GM18873 (cell line): ENCODE measurements around the gene KREMEN2.
"Not testable (repeated sequence)": the region's sequence is repeated elsewhere in the genome, so short reads cannot be mapped to it uniquely, and the experiment has no call there.

Experiments
- ATAC-seq: cut with Tn5 transposase; IDR thresholded peaks from one replicate; pipeline ENCODE4 v1.9.1; 2021; ENCODE audit warnings: mild to moderate bottlenecking, moderate library complexity, moderate number of reproducible peaks; ENCODE audit not compliant: unreplicated experiment, low FRiP score

Gene KREMEN2, protein sequence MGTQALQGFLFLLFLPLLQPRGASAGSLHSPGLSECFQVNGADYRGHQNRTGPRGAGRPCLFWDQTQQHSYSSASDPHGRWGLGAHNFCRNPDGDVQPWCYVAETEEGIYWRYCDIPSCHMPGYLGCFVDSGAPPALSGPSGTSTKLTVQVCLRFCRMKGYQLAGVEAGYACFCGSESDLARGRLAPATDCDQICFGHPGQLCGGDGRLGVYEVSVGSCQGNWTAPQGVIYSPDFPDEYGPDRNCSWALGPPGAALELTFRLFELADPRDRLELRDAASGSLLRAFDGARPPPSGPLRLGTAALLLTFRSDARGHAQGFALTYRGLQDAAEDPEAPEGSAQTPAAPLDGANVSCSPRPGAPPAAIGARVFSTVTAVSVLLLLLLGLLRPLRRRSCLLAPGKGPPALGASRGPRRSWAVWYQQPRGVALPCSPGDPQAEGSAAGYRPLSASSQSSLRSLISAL

GRCh38 chr16:2963723-2964474, at the start of gene KREMEN2:
KREMEN2 (plus strand) TSS chr16:2964275; CDS start chr16:2964521, 246 bp downstream.
- ATAC-seq: no peak

GRCh38 chr16:2915196-2915929, 48.7 kb upstream of the KREMEN2 start:
- ATAC-seq: no peak

GRCh38 chr16:2919511-2920255, 44.4 kb upstream of the KREMEN2 start:
- ATAC-seq: no peak

DNA sequence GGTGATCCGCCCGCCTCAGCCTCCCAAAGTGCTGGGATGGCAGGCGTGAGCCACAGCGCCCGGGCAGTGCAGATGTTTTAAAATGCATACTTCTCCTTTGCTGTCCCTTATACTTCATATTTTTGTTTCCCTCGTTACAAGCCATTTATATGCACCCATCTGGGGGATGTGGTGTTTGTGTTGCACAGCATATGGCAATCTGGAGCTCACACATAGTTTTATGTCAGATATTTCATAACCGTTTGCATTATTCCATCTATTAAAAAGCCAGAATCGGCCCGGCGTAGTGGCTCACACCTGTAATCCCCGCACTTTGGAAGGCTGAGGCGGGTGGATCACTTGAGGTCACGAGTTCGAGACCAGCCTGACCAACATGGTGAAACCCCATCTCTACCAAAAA, 40.6 kb upstream of the KREMEN2 start:
- ATAC-seq: no peak

DNA sequence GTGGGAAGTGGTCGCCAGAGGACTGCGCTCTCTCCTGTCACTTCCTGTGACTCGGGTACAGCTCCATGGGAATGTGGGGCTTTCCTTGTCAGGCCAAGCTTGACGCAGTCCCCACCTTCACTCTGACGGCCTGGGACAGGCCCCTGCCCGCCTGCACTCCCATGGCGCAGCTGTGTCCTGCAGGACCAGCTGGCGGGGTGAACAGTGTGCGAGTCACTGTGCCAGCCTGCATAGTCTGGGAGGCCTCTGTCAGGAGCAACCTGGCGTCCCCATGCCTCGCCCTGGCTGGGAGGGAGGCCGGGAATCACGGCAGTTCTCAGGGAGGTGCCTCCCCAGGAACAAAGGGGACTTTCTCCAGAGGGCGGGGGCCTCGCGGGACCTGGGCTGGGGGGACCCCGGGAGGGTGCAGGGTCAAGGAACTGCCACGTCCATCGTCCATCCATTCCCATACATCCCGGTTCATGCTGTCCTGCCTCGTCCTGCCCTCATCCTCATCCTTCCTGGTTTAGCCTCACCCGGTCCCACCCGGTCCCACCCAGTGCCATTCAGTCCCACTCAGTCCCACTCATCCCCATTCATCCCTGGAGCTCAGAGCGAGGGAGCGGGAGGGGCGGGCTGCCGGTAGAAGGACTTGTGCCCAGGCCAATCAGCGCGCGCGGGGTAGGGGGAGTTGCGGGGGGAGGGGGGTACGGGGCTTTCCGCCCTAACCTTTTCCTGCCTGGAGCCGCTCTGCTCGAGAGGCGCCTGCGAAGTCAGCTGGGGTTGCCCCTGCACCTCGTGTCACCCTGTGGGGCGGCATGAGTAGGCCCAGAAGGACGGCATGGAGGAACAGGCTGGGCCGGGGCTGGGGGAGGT, 38.9 kb upstream of the KREMEN2 start:
- no peak for ATAC-seq

DNA sequence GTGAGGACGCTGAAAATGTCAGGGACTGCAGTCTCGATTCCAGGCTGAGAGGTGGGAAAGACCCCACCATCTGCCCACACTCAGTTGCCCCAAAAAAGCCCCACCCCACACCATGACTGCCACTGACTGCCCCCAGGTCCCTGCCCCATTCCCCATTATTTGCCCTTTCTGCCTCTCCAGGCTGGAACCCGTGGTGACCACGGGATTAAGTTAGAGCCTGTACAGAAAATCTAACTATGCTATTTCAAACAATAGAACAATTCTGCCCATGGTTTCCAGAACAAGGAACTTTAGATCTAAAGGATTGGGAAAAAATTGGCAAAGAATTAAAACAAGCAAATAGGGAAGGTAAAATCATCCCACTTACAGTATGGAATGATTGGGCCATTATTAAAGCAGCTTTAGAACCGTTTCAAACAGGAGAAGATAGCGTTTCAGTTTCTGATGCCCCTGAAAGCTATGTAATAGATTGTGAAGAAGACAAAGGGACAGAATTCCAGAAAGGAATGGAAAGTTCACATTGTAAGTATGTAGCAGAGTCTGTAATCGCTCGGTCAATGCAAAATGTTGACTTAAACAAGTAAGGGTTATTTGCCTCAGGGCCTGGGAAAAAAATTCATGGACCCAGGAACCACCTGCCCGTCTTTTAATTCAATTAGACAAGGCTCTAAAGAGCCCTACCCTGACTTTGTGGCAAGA, 38.0 kb upstream of the KREMEN2 start:
- ATAC-seq: no peak

GRCh38 chr16:2926650-2926999, 37.5 kb upstream of the KREMEN2 start:
- ATAC-seq: no peak

DNA sequence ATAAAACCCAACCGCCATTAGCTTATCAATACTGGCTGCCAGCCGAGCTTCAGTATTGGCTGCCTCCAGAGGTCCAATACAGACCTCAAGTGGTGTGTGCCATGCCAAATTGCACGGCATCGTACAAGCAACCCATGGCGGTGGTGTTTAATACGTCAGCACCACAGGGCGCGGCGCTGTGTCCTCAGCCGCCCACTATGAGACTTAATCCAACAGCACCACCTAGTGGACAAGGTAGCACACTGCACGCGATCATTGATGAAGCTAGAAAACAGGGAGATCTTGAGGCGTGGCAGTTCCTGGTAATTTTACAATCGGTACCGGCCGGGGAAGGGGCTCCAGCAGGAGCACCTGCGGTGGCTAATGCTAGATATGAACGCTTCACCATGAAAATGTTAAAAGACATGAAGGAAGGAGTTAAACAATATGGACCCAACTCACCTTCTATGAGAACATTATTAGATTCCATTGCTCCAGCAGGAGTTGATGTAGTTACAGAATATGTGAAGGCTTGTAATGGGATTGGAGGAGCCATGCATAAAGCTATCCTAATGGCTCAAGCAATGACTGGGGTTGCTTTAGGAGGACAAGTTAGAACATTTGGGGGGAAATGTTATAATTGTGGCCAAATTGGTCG, 36.9 kb upstream of the KREMEN2 start:
- no peak for ATAC-seq

- ATAC-seq: not testable (repeated sequence)
These were observed 35.9 kb upstream of the KREMEN2 start for GRCh38 chr16:2928151-2928550.

DNA sequence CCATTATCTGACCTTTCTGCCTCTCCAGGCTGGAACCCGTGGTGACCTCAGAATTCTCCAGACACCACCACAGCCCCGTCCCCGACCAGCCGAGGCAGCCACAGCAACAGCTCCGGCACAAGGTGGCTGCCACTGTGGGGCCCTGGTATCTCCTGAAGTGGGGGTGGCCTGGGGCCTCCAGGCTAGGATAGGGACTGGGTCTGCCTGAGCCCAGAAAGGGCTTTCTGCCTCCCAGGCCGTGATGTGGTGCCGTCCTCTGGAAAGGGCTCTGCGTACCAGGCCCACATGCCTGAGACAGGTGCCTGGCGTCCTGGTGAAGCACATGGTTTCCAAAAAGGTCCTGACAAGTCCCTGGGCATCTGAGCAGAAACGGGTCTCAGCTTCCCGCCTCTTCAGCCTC, 35.3 kb upstream of the KREMEN2 start:
- ATAC-seq: no peak

GRCh38 chr16:2929693-2930092, 34.4 kb upstream of the KREMEN2 start:
- no peak for ATAC-seq

DNA sequence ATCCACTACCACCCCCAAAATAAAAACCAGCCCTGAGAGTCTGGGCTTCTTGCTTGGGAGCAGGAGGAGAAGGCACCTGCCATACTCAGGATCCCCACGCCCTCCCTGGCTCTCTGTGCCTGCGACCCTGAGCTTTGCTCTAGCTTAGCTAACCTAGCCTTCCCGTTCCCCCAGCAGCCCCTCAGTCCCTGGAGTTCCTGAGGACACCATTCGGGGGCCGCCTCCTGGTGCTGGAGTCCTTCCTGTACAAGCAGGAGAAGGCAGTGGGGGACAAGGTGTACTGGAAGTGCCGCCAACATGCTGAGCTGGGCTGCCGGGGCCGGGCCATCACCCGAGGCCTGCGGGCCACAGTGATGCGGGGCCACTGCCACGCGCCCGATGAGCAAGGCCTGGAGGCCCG, 33.8 kb upstream of the KREMEN2 start:
- ATAC-seq: no peak

DNA sequence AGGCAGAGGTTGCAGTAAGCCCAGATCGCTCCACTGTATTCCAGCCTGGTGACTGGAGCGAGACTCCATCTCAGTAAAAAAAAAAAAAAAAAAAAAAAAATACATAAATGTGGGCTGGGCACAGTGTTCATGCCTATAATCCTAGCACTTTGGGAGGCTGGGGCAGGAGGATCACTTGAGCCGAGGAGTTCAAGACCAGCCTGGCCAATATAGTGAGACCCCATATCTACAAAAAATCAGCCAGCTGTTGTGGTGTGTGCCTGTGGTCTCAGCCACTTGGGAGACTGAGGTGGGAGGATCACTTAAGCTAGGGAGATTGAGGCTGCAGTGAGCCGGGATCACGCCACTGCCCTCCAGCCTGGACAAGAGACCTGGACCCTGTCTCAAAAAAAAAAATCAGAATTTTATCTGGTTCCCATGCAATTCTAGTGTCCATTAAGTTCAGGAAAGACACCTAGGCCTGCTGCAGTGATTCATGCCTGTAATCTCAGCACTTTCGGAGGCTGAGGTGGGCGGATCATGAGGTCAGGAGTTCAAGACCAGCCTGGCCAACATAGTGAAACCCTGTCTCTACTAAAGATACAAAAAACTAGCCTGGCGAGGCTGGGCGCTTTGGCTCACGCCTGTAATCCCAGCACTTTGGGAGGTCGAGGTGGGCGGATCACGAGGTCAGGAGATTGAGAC, 32.7 kb upstream of the KREMEN2 start:
- ATAC-seq: not testable (repeated sequence)

DNA sequence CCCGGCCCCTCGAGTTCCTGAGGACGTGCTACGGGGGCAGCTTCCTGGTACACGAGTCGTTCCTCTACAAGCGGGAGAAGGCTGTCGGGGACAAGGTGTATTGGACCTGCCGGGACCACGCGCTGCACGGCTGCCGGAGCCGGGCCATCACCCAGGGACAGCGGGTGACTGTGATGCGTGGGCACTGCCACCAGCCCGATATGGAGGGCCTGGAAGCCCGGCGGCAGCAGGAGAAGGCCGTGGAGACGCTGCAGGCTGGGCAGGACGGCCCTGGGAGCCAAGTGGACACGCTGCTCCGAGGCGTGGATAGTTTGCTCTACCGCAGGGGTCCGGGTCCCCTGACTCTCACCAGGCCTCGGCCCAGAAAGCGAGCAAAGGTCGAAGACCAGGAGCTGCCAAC, 30.9 kb upstream of the KREMEN2 start:
- no peak for ATAC-seq

GRCh38 chr16:2933701-2934100, 30.4 kb upstream of the KREMEN2 start:
- ATAC-seq: no peak

- no peak for ATAC-seq
These were observed 29.6 kb upstream of the KREMEN2 start for GRCh38 chr16:2934450-2934849.

DNA sequence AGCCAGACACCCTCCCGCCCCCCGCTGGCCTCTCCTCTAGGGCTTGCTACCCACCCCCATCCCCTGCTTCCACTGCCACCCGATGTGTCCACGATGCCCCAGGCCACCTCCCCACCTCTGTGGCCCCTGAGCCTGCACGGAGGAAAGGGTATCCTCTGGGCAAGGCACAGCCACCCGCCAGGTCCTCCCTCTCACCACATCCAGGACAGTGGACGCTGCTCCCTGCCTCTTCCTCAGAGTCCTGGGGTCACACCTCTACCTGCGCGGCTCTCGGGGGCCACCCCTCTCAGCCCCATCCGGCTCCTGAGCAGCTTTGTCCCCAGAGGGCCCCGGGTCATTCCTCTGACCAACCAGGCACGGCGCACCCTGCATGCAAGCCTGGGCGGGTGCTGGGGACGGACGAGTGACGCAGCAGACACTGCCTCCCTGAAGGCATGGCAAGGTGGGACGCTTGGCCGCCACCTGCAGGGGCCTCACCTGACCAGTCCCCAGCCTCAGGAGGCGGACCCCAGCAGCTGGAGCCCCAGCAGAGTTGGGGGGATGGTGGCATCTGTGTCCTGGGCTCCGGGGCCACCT, 27.6 kb upstream of the KREMEN2 start:
- ATAC-seq: no peak

DNA sequence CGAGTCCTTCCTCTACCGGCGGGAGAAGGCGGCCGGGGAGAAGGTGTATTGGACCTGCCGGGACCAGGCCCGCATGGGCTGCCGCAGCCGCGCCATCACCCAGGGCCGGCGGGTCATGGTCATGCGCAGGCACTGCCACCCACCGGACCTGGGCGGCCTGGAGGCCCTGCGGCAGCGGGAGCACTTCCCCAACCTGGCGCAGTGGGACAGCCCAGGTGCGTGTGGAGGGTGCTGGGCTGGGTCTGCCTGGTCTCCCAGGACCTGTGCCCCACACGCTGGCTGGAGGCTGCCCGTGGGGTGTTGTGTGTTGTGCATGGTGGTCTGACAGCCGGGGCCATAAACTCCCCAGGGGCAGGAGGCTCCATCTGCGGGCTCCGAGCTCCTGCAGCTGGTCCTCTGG, 26.9 kb upstream of the KREMEN2 start:
- ATAC-seq: no peak
